IMR-90 (cell line): Measurements from ENCODE around the gene SLC66A2. TPM values are rescaled to one million over a fixed set of nuclear protein-coding genes. Genes with fewer than 3 reads are reported as not detected.

Source experiments
- ATAC-seq: fragments of 200-7000 bp; cut with Tn5 transposase; 2 replicates; pipeline ENCODE4 v1.9.1; 2020; ENCODE audit warnings: low read depth, mild to moderate bottlenecking, moderate library complexity
- BruUV-seq: library from RNA; stranded (reverse); fragments of 400-500 nt; replicated peaks from 2 replicates; lab custom pipeline; 2021; lab: Mats Ljungman, UMichigan
- CTCF ChIA-PET: fragments of 300-600 bp; formaldehyde crosslinking; extraction: SDS; loops from one replicate; lab custom pipeline; 2021; ENCODE audit warnings: antibody characterized with exemption; lab: Yijun Ruan, JAX
- POLR2A ChIA-PET: fragments of 300-600 bp; sonication (Branson Sonifier 250); formaldehyde crosslinking; loops from one replicate; lab custom pipeline; 2022; ENCODE audit warnings: antibody characterized with exemption; ENCODE audit not compliant: unreplicated experiment; lab: Charles Lee
- DNase-seq: peaks from one replicate; pipeline ENCODE4 v3.0.0; 2013
- H2AFZ ChIP-seq: replicated peaks from 2 replicates; pipeline ENCODE3; 2013; ENCODE audit warnings: low read length, mild to moderate bottlenecking; ENCODE audit not compliant: poor library complexity
- H2AK5ac ChIP-seq: 2 replicates; pipeline ENCODE4 v1.6.1; 2013; ENCODE audit warnings: low read depth, low read length, inconsistent platforms
- H2AK9ac ChIP-seq: replicated peaks from 2 replicates; pipeline ENCODE3; 2013; ENCODE audit warnings: mild to moderate bottlenecking, low read depth, low read length, moderate library complexity; ENCODE audit not compliant: poor library complexity
- H2BK120ac ChIP-seq: 2 replicates; pipeline ENCODE4 v1.6.1; 2013; ENCODE audit warnings: low read depth, low read length, inconsistent platforms
- H2BK15ac ChIP-seq: 3 replicates; pipeline ENCODE4 v1.6.1; 2013; ENCODE audit warnings: low read depth, low read length, inconsistent platforms
- H2BK20ac ChIP-seq: 2 replicates; pipeline ENCODE4 v1.6.1; 2013; ENCODE audit warnings: low read depth, mild to moderate bottlenecking, inconsistent platforms, low read length, moderate library complexity
- H2BK5ac ChIP-seq: 2 replicates; pipeline ENCODE4 v1.6.1; 2013; ENCODE audit warnings: mild to moderate bottlenecking, low read depth, low read length, inconsistent platforms; ENCODE audit not compliant: poor library complexity, severe bottlenecking
- H3K14ac ChIP-seq: replicated peaks from 2 replicates; pipeline ENCODE4 v1.6.1; 2013; ENCODE audit warnings: low read depth, low read length, inconsistent platforms
- H3K18ac ChIP-seq: 2 replicates; pipeline ENCODE4 v1.6.1; 2013; ENCODE audit warnings: low read depth, low read length, control low read depth
- H3K23ac ChIP-seq: 2 replicates; pipeline ENCODE4 v1.6.1; 2013; ENCODE audit warnings: low read depth, low read length, inconsistent platforms
- H3K27ac ChIP-seq: 2 replicates; pipeline ENCODE4 v1.5.1; 2013; ENCODE audit warnings: mild to moderate bottlenecking, control low read depth, low read length; ENCODE audit not compliant: insufficient read depth
- H3K27me3 ChIP-seq: 2 replicates; pipeline ENCODE4 v1.6.1; 2013; ENCODE audit warnings: low read length; ENCODE audit not compliant: control insufficient read depth, insufficient read depth
- H3K36me3 ChIP-seq: 2 replicates; pipeline ENCODE4 v1.6.1; 2013; ENCODE audit warnings: low read length, mixed read lengths; ENCODE audit not compliant: control insufficient read depth, insufficient read depth
- H3K4ac ChIP-seq: 2 replicates; pipeline ENCODE4 v1.6.1; 2013; ENCODE audit warnings: low read depth, low read length, inconsistent platforms
- H3K4me1 ChIP-seq: 2 replicates; pipeline ENCODE4 v1.6.1; 2013; ENCODE audit warnings: low read length, mixed read lengths; ENCODE audit not compliant: control insufficient read depth, insufficient read depth
- H3K4me2 ChIP-seq: 2 replicates; pipeline ENCODE4 v1.6.1; 2013; ENCODE audit warnings: low read depth, mild to moderate bottlenecking, control low read depth, low read length, moderate library complexity
- H3K4me3 ChIP-seq: 2 replicates; pipeline ENCODE4 v1.5.1; 2013; ENCODE audit warnings: low read depth, mild to moderate bottlenecking, control low read depth, low read length, moderate library complexity; ENCODE audit not compliant: insufficient read depth
- H3K56ac ChIP-seq: 2 replicates; pipeline ENCODE4 v1.6.1; 2013; ENCODE audit warnings: low read length, inconsistent platforms; ENCODE audit not compliant: insufficient read depth; ENCODE audit errors: extremely low read depth
- H3K79me1 ChIP-seq, 2 experiments: 2 replicates each; pipeline ENCODE4 v1.6.1; 2013; ENCODE audit warnings: low read length in 2 of 2, inconsistent platforms in 1 of 2, low read depth in 1 of 2
- H3K9ac ChIP-seq: 2 replicates; pipeline ENCODE4 v1.6.1; 2013; ENCODE audit warnings: low read depth, low read length, control low read depth
- H3K9me1 ChIP-seq: 2 replicates; pipeline ENCODE4 v1.6.1; 2013; ENCODE audit warnings: low read length, inconsistent platforms; ENCODE audit not compliant: insufficient read depth
- H3K9me3 ChIP-seq: 2 replicates; pipeline ENCODE4 v1.6.1; 2013; ENCODE audit warnings: low read length; ENCODE audit not compliant: control insufficient read depth, insufficient read depth
- H4K20me1 ChIP-seq: 2 replicates; pipeline ENCODE4 v1.6.1; 2013; ENCODE audit warnings: low read length, inconsistent platforms; ENCODE audit not compliant: insufficient read depth
- H4K5ac ChIP-seq: 2 replicates; pipeline ENCODE4 v1.6.1; 2013; ENCODE audit warnings: mild to moderate bottlenecking, low read depth, low read length, control low read depth
- H4K8ac ChIP-seq, 2 experiments: 2 replicates each; pipeline ENCODE4 v1.6.1; 2013; ENCODE audit warnings: low read depth in 2 of 2, low read length in 2 of 2, control low read depth in 1 of 2, inconsistent platforms in 1 of 2
- H4K91ac ChIP-seq: 2 replicates; pipeline ENCODE4 v1.6.1; 2013; ENCODE audit warnings: low read depth, low read length, inconsistent platforms; ENCODE audit not compliant: insufficient read depth
- BHLHE40 ChIP-seq: fragments of 150-350 bp; IDR thresholded peaks from 2 replicates; pipeline ENCODE4 v1.6.1; 2016; ENCODE audit warnings: mild to moderate bottlenecking, low read depth, low read length
- CEBPB ChIP-seq: IDR thresholded peaks from 2 replicates; pipeline ENCODE4 v1.6.1; 2012; ENCODE audit warnings: low read depth, low read length, improper control_type of control experiment
- CHD1 ChIP-seq: IDR thresholded peaks from 2 replicates; pipeline ENCODE4 v1.6.1; 2012; ENCODE audit warnings: low read depth, low read length, improper control_type of control experiment
- FOS ChIP-seq: fragments of 150-350 bp; IDR thresholded peaks from 2 replicates; pipeline ENCODE4 v1.6.1; 2016; ENCODE audit warnings: low read depth, low read length
- MAFK ChIP-seq: IDR thresholded peaks from 2 replicates; pipeline ENCODE4 v1.6.1; 2012; ENCODE audit warnings: low read depth, low read length, improper control_type of control experiment
- MAZ ChIP-seq: IDR thresholded peaks from 2 replicates; pipeline ENCODE4 v1.6.1; 2012; ENCODE audit warnings: low read depth, mild to moderate bottlenecking, low read length, improper control_type of control experiment, moderate library complexity, borderline replicate concordance
- MXI1 ChIP-seq: IDR thresholded peaks from 2 replicates; pipeline ENCODE4 v1.6.1; 2012; ENCODE audit warnings: low read depth, mild to moderate bottlenecking, low read length, moderate library complexity, borderline replicate concordance
- NFE2L2 ChIP-seq: fragments of 150-350 bp; IDR thresholded peaks from 2 replicates; pipeline ENCODE4 v1.6.1; 2016; ENCODE audit warnings: low read depth, mild to moderate bottlenecking, low read length
- POLR2A ChIP-seq: IDR thresholded peaks from 2 replicates; pipeline ENCODE4 v1.6.1; 2012; ENCODE audit warnings: mild to moderate bottlenecking, low read depth, low read length
- RAD21 ChIP-seq: IDR thresholded peaks from 2 replicates; pipeline ENCODE4 v1.6.1; 2012; ENCODE audit warnings: low read length, improper control_type of control experiment
- RCOR1 ChIP-seq: IDR thresholded peaks from 2 replicates; pipeline ENCODE4 v1.6.1; 2012; ENCODE audit warnings: mild to moderate bottlenecking, low read length, improper control_type of control experiment; ENCODE audit not compliant: insufficient replicate concordance
- RFX5 ChIP-seq: IDR thresholded peaks from 2 replicates; pipeline ENCODE4 v1.8.0; 2012; ENCODE audit warnings: low read depth, mild to moderate bottlenecking, low read length, moderate library complexity
- SMC3 ChIP-seq: fragments of 150-350 bp; IDR thresholded peaks from 2 replicates; pipeline ENCODE4 v1.6.1; 2016; ENCODE audit warnings: low read depth, mild to moderate bottlenecking, antibody characterized with exemption, low read length, moderate library complexity
- WGBS, 2 experiments: methylation state at CpG; one replicate each; pipeline versions ENCODE4 v1.1.5 to v1.1.7; 2013; ENCODE audit warnings: missing lambda C conversion rate in 2 of 2; ENCODE audit not compliant: insufficient read length in 1 of 2; ENCODE audit errors: extremely low coverage in 2 of 2; 5-methylcytosine and 5-hydroxymethylcytosine counted together
- dilution Hi-C: fragments of 300-500 bp; cut with HindIII; formaldehyde crosslinking; loops from one replicate; pipeline ENCODE4 v1.14.3; 2018; ENCODE audit warnings: low sequenced_read_pairs; ENCODE audit not compliant: unreplicated experiment
- in situ Hi-C: fragments of 300-500 bp; cut with MboI; formaldehyde crosslinking; loops from 3 replicates; pipeline ENCODE4 v1.14.3; 2019; ENCODE audit warnings: low sequenced_read_pairs, inconsistent platforms, mixed read lengths
- intact Hi-C: fragments of 100-400 bp; cut with micrococcal nuclease; formaldehyde crosslinking; loops from 2 replicates; pipeline ENCODE4 v1.10.0; 2022
- polyA plus RNA-seq, 3 experiments: library from polyadenylated mRNA; depleted of rRNA; stranded (reverse); fragments of >200 nt; gene quantifications; 2 replicates each; pipeline ENCODE4 v1.2.3, GENCODE V29; 2012; ENCODE audit warnings: low replicate concordance in 1 of 3
- total RNA-seq: library from RNA; depleted of rRNA; stranded (reverse); fragments of >200 nt; gene quantifications from 2 replicates; pipeline ENCODE4 v1.2.3, GENCODE V29; 2012
- TF ChIP-seq, protein P1 (sequence below): fragments of 150-350 bp; IDR thresholded peaks from 2 replicates; pipeline ENCODE4 v1.6.1; 2017; ENCODE audit warnings: mild to moderate bottlenecking, antibody characterized with exemption, low read length, low read depth
- TF ChIP-seq, protein P2 (sequence below): fragments of 150-350 bp; IDR thresholded peaks from 2 replicates; pipeline ENCODE4 v1.6.1; 2016; ENCODE audit warnings: low read depth, mild to moderate bottlenecking, low read length, moderate library complexity, borderline replicate concordance
- TF ChIP-seq, protein P3 (sequence below): conservative IDR thresholded peaks from 2 replicates; pipeline ENCODE4 v1.5.1; 2012; ENCODE audit warnings: mild to moderate bottlenecking, low read depth, low read length, improper control_type of control experiment

The SLC66A2 gene
- total and polyA plus RNA-seq, 2 of the 4 experiments (the other 2 are of a cell fraction) = 17.6 to 23.5 TPM

DNA sequence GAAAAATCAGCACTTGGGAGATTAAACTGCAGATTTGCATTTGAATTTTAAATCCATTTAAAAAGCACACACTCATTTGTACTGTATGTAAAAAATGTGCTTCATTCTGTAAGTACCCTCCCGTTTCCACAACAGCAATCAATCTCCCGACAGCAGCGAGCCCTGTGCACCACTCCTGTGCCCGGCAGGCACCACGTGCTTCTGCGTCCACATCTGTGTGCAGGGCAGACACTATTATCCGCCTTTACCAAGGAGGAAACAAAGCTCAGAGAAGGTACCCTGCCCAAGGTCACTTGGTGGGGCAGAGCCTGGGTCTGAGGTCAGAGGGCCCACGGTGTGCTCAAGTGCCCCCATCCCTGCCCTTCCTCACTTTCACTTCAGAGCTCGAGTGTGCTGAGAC is 20.5 kb upstream of the SLC66A2 start:
- Histone ChIP-seq H4K20me1 (peaks cover 43% of the 10 kb centered on the region), H3K79me1 (peaks cover 38 to 79% of the 10 kb centered on the region in 2 experiments), H3K9me1 (peaks cover 7% of the 10 kb centered on the region; the same call in 1 of the 2 replicates), H3K23ac (no peak overlapping the region), H2BK20ac (no peak overlapping the region), H4K91ac (no peak overlapping the region), H2AK5ac (no peak overlapping the region), H2BK15ac (no peak overlapping the region), H3K56ac (no peak overlapping the region), H2AK9ac (no peak overlapping the region), H3K4me1 (peaks cover 2% of the 10 kb centered on the region; the same call in 1 of the 2 replicates), H4K5ac (no peak overlapping the region), H3K9me3 (no peaks in the 10 kb centered on the region), H3K4ac (no peak overlapping the region), H3K4me2 (no peak overlapping the region), H4K8ac (no peak overlapping the region; a peak in 1 of 4 replicates), H3K4me3 (no peak overlapping the region), H3K36me3 (peaks cover 46% of the 10 kb centered on the region), H3K27ac (no peak overlapping the region), H2BK5ac (no peak overlapping the region), H3K14ac (no peak overlapping the region), H3K18ac (no peak overlapping the region), H3K27me3 (no peaks in the 10 kb centered on the region), H3K9ac (no peak overlapping the region), H2BK120ac (no peak overlapping the region), H2AFZ (no peak overlapping the region)
- ATAC-seq (no peak), DNase-seq (no peak)
- TF ChIP-seq, protein P1, sequence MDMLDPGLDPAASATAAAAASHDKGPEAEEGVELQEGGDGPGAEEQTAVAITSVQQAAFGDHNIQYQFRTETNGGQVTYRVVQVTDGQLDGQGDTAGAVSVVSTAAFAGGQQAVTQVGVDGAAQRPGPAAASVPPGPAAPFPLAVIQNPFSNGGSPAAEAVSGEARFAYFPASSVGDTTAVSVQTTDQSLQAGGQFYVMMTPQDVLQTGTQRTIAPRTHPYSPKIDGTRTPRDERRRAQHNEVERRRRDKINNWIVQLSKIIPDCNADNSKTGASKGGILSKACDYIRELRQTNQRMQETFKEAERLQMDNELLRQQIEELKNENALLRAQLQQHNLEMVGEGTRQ = no peak
- TF ChIP-seq POLR2A (no peak), SMC3 (no peak), FOS (no peak), MAFK (no peak), RAD21 (no peak), RCOR1 (no peak), NFE2L2 (no peak), BHLHE40 (no peak), CHD1 (no peak), MXI1 (no peak), RFX5 (no peak), MAZ (no peak), CEBPB (no peak)
- TF ChIP-seq, protein P2, sequence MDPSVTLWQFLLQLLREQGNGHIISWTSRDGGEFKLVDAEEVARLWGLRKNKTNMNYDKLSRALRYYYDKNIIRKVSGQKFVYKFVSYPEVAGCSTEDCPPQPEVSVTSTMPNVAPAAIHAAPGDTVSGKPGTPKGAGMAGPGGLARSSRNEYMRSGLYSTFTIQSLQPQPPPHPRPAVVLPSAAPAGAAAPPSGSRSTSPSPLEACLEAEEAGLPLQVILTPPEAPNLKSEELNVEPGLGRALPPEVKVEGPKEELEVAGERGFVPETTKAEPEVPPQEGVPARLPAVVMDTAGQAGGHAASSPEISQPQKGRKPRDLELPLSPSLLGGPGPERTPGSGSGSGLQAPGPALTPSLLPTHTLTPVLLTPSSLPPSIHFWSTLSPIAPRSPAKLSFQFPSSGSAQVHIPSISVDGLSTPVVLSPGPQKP = no peak
- TF ChIP-seq, protein P3, sequence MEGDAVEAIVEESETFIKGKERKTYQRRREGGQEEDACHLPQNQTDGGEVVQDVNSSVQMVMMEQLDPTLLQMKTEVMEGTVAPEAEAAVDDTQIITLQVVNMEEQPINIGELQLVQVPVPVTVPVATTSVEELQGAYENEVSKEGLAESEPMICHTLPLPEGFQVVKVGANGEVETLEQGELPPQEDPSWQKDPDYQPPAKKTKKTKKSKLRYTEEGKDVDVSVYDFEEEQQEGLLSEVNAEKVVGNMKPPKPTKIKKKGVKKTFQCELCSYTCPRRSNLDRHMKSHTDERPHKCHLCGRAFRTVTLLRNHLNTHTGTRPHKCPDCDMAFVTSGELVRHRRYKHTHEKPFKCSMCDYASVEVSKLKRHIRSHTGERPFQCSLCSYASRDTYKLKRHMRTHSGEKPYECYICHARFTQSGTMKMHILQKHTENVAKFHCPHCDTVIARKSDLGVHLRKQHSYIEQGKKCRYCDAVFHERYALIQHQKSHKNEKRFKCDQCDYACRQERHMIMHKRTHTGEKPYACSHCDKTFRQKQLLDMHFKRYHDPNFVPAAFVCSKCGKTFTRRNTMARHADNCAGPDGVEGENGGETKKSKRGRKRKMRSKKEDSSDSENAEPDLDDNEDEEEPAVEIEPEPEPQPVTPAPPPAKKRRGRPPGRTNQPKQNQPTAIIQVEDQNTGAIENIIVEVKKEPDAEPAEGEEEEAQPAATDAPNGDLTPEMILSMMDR = no peak
- 93% methylated on average over 3 of the region's 9 CpGs; no CpG with 5 or more reads in 1 of the 2 experiments for WGBS, 2 experiments
- BruUV-seq = no TSS peak
- POLR2A ChIA-PET = interaction anchor here (0.5 kb wide), 1 partner anchor 24 kb away, joined by 6 read pairs; no protein-coding TSS in a partner anchor
- dilution Hi-C loops (no loop called here), in situ Hi-C loops (no loop called here), intact Hi-C loops (no loop called here)
- CTCF ChIA-PET = interaction anchor here (0.6 kb wide), 1 partner anchor 250 kb away, joined by 3 read pairs; no protein-coding TSS in a partner anchor
